HepG2 (cell line): ENCODE results near the gene POFUT2. TPM values are rescaled to one million over a fixed set of nuclear protein-coding genes. Genes with fewer than 3 reads are reported as not detected.
A peak's percentile ranks its signal among the peaks of the same experiment; 100 is the strongest.

Experiments used
- AHR ChIP-seq: IDR thresholded peaks from 2 replicates; pipeline ENCODE4 v1.6.1; 2018; ENCODE audit warnings: missing genetic modification reagents, missing compliant biosample characterization
- DNMT3B ChIP-seq: conservative IDR thresholded peaks from 2 replicates; pipeline ENCODE4 v1.6.1; 2016; ENCODE audit warnings: missing biosample characterization, control low read depth
- EZH2 ChIP-seq: conservative IDR thresholded peaks from 2 replicates; pipeline ENCODE4 v1.6.1; 2012; ENCODE audit warnings: mild to moderate bottlenecking, low read depth, low read length, moderate library complexity
- FOXK1 ChIP-seq: sonication (generic); formaldehyde crosslinking; IDR thresholded peaks from 2 replicates; pipeline ENCODE4 v1.4.0; 2020; ENCODE audit warnings: low read depth, missing genetic modification reagents, borderline replicate concordance
- KLF6 ChIP-seq: IDR thresholded peaks from 2 replicates; pipeline ENCODE4 v1.8.0; 2016; ENCODE audit warnings: missing biosample characterization, missing genetic modification reagents
- NFIB ChIP-seq: sonication (generic); formaldehyde crosslinking; IDR thresholded peaks from 2 replicates; pipeline ENCODE4 v1.9.0; 2021; ENCODE audit warnings: missing genetic modification reagents, mild to moderate bottlenecking, borderline replicate concordance
- PHB2 ChIP-seq: fragments of 450-650 bp; IDR thresholded peaks from 2 replicates; pipeline ENCODE4 v1.6.1; 2018; ENCODE audit not compliant: partially characterized antibody
- PRMT3 ChIP-seq: sonication (generic); formaldehyde crosslinking; IDR thresholded peaks from 2 replicates; pipeline ENCODE4 v1.8.1; 2022; ENCODE audit warnings: low read depth, mild to moderate bottlenecking, moderate library complexity, missing genetic modification reagents, borderline replicate concordance
- SALL2 ChIP-seq: sonication (generic); formaldehyde crosslinking; IDR thresholded peaks from 2 replicates; pipeline ENCODE4 v1.8.1; 2023; ENCODE audit warnings: mild to moderate bottlenecking, missing genetic modification reagents, inconsistent platforms
- ZBTB2 ChIP-seq: sonication (generic); formaldehyde crosslinking; IDR thresholded peaks from 2 replicates; pipeline ENCODE4 v1.8.0; 2022; ENCODE audit warnings: low read depth, missing genetic modification reagents
- ZBTB20 ChIP-seq: sonication (generic); formaldehyde crosslinking; IDR thresholded peaks from 2 replicates; pipeline ENCODE4 v1.8.1; 2023; ENCODE audit warnings: missing genetic modification reagents, low read depth, mild to moderate bottlenecking, borderline replicate concordance
- ZNF136 ChIP-seq: sonication (generic); formaldehyde crosslinking; IDR thresholded peaks from 2 replicates; pipeline ENCODE4 v1.8.1; 2022; ENCODE audit warnings: low read depth, mild to moderate bottlenecking, moderate library complexity, missing genetic modification reagents
- ZNF256 ChIP-seq: sonication (generic); formaldehyde crosslinking; conservative IDR thresholded peaks from 2 replicates; pipeline ENCODE4 v1.4.0; 2020; ENCODE audit warnings: missing genetic modification reagents
- ZNF557 ChIP-seq: sonication (generic); formaldehyde crosslinking; IDR thresholded peaks from 2 replicates; pipeline ENCODE4 v1.4.0; 2020; ENCODE audit warnings: missing genetic modification reagents
- ZNF703 ChIP-seq: sonication (generic); formaldehyde crosslinking; IDR thresholded peaks from 2 replicates; pipeline ENCODE4 v1.5.1; 2020; ENCODE audit warnings: missing genetic modification reagents, mild to moderate bottlenecking, moderate library complexity, borderline replicate concordance
- ZNF713 ChIP-seq: sonication (generic); formaldehyde crosslinking; IDR thresholded peaks from 2 replicates; pipeline ENCODE4 v1.4.0; 2020; ENCODE audit warnings: mild to moderate bottlenecking, missing genetic modification reagents
- ZNF883 ChIP-seq: sonication (generic); formaldehyde crosslinking; IDR thresholded peaks from 2 replicates; pipeline ENCODE4 v1.5.1; 2020; ENCODE audit warnings: mild to moderate bottlenecking, missing genetic modification reagents; ENCODE audit errors: not compliant biosample characterization
- ZSCAN25 ChIP-seq: sonication (generic); formaldehyde crosslinking; IDR thresholded peaks from 2 replicates; pipeline ENCODE4 v1.8.0; 2022; ENCODE audit warnings: mild to moderate bottlenecking, missing genetic modification reagents
- polyA plus RNA-seq, 8 experiments: library from polyadenylated mRNA; depleted of rRNA in 3 of 8; stranded (reverse) in 7 of 8; unstranded in 1 of 8; fragments of >200 nt; fragmentation: Illumina TruSeq in 4 of 8; extraction: Trizol in 4 of 8; gene quantifications; 2 replicates each; pipeline versions ENCODE4 v1.2.1 to v1.2.3, GENCODE V29; 2011 to 2016; ENCODE audit warnings: low read depth in 4 of 8, missing spikeins in 1 of 8, mixed read lengths in 1 of 8; ENCODE audit not compliant: insufficient read depth in 1 of 8
- total RNA-seq, 5 experiments: library from RNA; depleted of rRNA; stranded (reverse); fragments of >200 nt; fragmentation: Illumina TruSeq; extraction: Trizol; gene quantifications; 2 replicates each; pipeline ENCODE4 v1.2.3, GENCODE V29; 2016; ENCODE audit warnings: low read depth in 1 of 5
- TF ChIP-seq, protein P1 (sequence below): fragments of 450-650 bp; IDR thresholded peaks from 2 replicates; pipeline ENCODE4 v1.6.1; 2017
- TF ChIP-seq, protein P2 (sequence below), 2 experiments: sonication (generic) in 1 of 2; formaldehyde crosslinking in 1 of 2; IDR thresholded peaks; 2 replicates each; pipeline versions ENCODE4 v1.5.1 to v1.6.1; 2011 to 2020; ENCODE audit warnings: borderline replicate concordance in 1 of 2, low read depth in 1 of 2, low read length in 1 of 2, mild to moderate bottlenecking in 1 of 2, missing genetic modification reagents in 1 of 2, moderate library complexity in 1 of 2
- TF ChIP-seq, protein P3 (sequence below): sonication (generic); formaldehyde crosslinking; IDR thresholded peaks from 2 replicates; pipeline ENCODE4 v1.8.1; 2022; ENCODE audit warnings: low read depth, mild to moderate bottlenecking, missing genetic modification reagents

The POFUT2 gene
- total and polyA plus RNA-seq, 2 of the 13 experiments (the other 11 are each of a cell fraction or from before 2014, with no cell fraction given) = 22.8 to 24.0 TPM

- TF ChIP-seq, protein P1, sequence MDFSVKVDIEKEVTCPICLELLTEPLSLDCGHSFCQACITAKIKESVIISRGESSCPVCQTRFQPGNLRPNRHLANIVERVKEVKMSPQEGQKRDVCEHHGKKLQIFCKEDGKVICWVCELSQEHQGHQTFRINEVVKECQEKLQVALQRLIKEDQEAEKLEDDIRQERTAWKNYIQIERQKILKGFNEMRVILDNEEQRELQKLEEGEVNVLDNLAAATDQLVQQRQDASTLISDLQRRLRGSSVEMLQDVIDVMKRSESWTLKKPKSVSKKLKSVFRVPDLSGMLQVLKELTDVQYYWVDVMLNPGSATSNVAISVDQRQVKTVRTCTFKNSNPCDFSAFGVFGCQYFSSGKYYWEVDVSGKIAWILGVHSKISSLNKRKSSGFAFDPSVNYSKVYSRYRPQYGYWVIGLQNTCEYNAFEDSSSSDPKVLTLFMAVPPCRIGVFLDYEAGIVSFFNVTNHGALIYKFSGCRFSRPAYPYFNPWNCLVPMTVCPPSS = no peak
- TF ChIP-seq ZNF713 (CRISPR knock-in tag) (no peak), PHB2 (no peak), ZNF256 (no peak), NFIB (no peak), AHR (no peak; the same call in 1 of the 2 replicates), ZNF136 (no peak), ZBTB20 (no peak; the same call in 1 of the 2 replicates), KLF6 (CRISPR knock-in tag) (no peak), PRMT3 (no peak), ZSCAN25 (CRISPR knock-in tag) (peak; percentile 75; the same call in 1 of the 2 replicates), ZNF557 (CRISPR knock-in tag) (no peak), FOXK1 (peak; percentile 88; the same call in 1 of the 2 replicates), DNMT3B (CRISPR knock-in tag) (no peak), ZBTB2 (CRISPR knock-in tag) (no peak), ZNF883 (no peak), SALL2 (peak; percentile 70; the same call in 1 of the 2 replicates), EZH2 (no peak), ZNF703 (CRISPR knock-in tag) (no peak)
- TF ChIP-seq, protein P2, sequence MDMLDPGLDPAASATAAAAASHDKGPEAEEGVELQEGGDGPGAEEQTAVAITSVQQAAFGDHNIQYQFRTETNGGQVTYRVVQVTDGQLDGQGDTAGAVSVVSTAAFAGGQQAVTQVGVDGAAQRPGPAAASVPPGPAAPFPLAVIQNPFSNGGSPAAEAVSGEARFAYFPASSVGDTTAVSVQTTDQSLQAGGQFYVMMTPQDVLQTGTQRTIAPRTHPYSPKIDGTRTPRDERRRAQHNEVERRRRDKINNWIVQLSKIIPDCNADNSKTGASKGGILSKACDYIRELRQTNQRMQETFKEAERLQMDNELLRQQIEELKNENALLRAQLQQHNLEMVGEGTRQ (IDR thresholded peaks at IDR 0.05; ENCODE audit: low read depth, low read length) = no peak
- TF ChIP-seq, protein P2 (CRISPR knock-in tag; IDR thresholded peaks at IDR 0.05; ENCODE audit: borderline replicate concordance) = no peak
- TF ChIP-seq, protein P3, sequence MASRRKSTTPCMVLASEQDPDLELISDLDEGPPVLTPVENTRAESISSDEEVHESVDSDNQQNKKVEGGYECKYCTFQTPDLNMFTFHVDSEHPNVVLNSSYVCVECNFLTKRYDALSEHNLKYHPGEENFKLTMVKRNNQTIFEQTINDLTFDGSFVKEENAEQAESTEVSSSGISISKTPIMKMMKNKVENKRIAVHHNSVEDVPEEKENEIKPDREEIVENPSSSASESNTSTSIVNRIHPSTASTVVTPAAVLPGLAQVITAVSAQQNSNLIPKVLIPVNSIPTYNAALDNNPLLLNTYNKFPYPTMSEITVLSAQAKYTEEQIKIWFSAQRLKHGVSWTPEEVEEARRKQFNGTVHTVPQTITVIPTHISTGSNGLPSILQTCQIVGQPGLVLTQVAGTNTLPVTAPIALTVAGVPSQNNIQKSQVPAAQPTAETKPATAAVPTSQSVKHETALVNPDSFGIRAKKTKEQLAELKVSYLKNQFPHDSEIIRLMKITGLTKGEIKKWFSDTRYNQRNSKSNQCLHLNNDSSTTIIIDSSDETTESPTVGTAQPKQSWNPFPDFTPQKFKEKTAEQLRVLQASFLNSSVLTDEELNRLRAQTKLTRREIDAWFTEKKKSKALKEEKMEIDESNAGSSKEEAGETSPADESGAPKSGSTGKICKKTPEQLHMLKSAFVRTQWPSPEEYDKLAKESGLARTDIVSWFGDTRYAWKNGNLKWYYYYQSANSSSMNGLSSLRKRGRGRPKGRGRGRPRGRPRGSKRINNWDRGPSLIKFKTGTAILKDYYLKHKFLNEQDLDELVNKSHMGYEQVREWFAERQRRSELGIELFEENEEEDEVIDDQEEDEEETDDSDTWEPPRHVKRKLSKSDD (CRISPR knock-in tag) = 0 out of 2 replicates have a peak, but pooled peaks have one; percentile 45
Measured at GRCh38 chr21:45308194-45309068, 20.7 kb upstream of the POFUT2 start (continued).
